ENCODE results near the gene TENM3.

- TF ChIP-seq, protein P1, sequence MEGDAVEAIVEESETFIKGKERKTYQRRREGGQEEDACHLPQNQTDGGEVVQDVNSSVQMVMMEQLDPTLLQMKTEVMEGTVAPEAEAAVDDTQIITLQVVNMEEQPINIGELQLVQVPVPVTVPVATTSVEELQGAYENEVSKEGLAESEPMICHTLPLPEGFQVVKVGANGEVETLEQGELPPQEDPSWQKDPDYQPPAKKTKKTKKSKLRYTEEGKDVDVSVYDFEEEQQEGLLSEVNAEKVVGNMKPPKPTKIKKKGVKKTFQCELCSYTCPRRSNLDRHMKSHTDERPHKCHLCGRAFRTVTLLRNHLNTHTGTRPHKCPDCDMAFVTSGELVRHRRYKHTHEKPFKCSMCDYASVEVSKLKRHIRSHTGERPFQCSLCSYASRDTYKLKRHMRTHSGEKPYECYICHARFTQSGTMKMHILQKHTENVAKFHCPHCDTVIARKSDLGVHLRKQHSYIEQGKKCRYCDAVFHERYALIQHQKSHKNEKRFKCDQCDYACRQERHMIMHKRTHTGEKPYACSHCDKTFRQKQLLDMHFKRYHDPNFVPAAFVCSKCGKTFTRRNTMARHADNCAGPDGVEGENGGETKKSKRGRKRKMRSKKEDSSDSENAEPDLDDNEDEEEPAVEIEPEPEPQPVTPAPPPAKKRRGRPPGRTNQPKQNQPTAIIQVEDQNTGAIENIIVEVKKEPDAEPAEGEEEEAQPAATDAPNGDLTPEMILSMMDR (IDR thresholded peaks at IDR 0.05; ENCODE audit: insufficient read depth, low read length, poor library complexity, severe bottlenecking) = no peak
- TF ChIP-seq EZH2phosphoT487 (conservative IDR thresholded peaks at IDR 0.05; ENCODE audit: low read length) = no peak
Measured at GRCh38 chr4:182554736-182555135, 311.5 kb downstream of the TENM3 start.
